ENCODE results near the gene DVL1.
A peak's percentile ranks its signal among the peaks of the same experiment; 100 is the strongest.

Gene DVL1

GRCh38 chr1:1309251-1310108, 39.7 kb downstream of the DVL1 start:
- no peak for DNase-seq

GRCh38 chr1:1308756-1309250, 40.4 kb downstream of the DVL1 start:
- DNase-seq: no peak

- peak; percentile 86 for DNase-seq
Measured at GRCh38 chr1:1307923-1308755, 41.1 kb downstream of the DVL1 start, which contains the start of the genes ACAP3 and PUSL1. ACAP3 (minus strand) TSS chr1:1307930; CDS start chr1:1307815, 115 bp downstream. PUSL1 (plus strand) TSS chr1:1308597; CDS start chr1:1308644, 47 bp downstream.

- DNase-seq: no peak
Measured at GRCh38 chr1:1307261-1307922, 41.8 kb downstream of the DVL1 start.

GRCh38 chr1:1306661-1307260, 42.5 kb downstream of the DVL1 start:
- no peak for DNase-seq

GRCh38 chr1:1306070-1306660, 43.1 kb downstream of the DVL1 start:
- DNase-seq: peak; percentile 26

- DNase-seq: peak; percentile 51
Measured at GRCh38 chr1:1305300-1306069, 43.7 kb downstream of the DVL1 start.

- peak; percentile 63 for DNase-seq
Measured at GRCh38 chr1:1304331-1305299, 44.6 kb downstream of the DVL1 start.

GRCh38 chr1:1303736-1304135, 45.5 kb downstream of the DVL1 start:
- DNase-seq: no peak

- no peak for DNase-seq
Measured at GRCh38 chr1:1302951-1303509, 46.2 kb downstream of the DVL1 start.

- DNase-seq: no peak
Measured at GRCh38 chr1:1302006-1302430, 47.2 kb downstream of the DVL1 start.

- no peak for DNase-seq
Measured at GRCh38 chr1:1300352-1300739, 48.9 kb downstream of the DVL1 start.

GRCh38 chr1:1299686-1300351, 49.4 kb downstream of the DVL1 start:
- no peak for DNase-seq

- no peak for DNase-seq
Measured at GRCh38 chr1:1298861-1299685, 50.1 kb downstream of the DVL1 start.

- DNase-seq: no peak
Measured at GRCh38 chr1:1297802-1298424, 51.3 kb downstream of the DVL1 start.

GRCh38 chr1:1296070-1297061, 52.9 kb downstream of the DVL1 start:
- no peak for DNase-seq
